NCI-H2029 treated with DMSO at 0.1 percent for 48 hours (cell line): ENCODE results near the gene ZNF521.

Experiments used
- DNase-seq: peaks from one replicate; lab custom pipeline; 2025; lab: John Stamatoyannopoulos, UW

ZNF521 gene

DNA sequence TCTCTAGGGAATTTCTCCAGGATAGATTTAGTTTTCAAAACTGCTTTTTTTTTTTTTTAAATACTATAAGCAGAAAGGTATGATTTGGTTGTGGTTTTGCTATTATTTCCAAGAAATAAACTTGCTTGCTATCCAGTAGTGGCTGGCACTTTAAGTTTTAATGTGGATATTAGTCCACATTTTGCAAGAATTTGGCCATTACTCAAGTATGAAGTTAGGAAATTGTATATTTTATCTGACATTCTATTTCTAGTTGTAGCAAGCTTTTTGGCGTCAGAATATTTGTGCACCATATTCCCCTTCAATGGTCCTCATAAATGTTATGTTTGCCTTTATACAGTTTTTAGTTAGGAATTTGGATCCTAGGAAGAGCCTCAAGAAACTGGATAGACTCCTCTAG is 226.3 kb downstream of the ZNF521 start:
- no peak for DNase-seq

DNA sequence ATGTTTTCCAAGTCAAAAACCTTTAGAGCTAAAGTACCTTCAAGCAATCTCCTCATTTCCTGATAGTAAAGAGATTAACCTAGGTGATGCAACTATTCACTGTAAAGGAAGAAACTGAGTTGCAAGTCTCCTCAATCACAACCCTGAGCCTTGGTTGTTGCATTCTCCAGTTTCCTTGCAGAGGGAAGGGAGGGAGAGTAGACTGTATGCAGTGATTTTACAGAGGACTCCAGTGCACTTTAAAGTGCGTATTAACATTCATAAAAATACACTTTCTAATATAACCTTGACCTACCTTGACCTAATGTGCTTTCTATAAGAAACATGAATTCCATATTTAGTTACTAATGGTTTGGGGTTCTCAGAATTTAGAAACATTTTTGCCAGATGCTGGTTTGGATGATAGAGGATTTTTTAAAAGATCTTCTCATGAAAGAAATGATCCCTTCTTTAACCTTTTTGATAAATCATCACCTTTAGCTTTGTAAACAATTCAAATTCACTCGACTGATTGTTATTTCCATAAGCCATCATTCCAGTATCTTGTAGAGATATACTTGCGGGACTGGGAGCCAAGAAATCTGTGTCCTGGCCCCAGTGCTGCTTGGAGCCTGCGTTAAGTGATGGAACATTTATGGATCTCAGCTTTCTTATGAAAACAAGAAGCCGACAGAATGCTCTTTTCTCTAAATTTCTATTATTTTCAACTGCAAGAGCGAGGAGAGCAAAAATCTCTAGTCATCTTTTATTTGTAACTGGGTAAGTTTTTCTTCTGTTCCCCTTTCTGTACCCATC is 228.3 kb downstream of the ZNF521 start:
- DNase-seq: no peak

DNA sequence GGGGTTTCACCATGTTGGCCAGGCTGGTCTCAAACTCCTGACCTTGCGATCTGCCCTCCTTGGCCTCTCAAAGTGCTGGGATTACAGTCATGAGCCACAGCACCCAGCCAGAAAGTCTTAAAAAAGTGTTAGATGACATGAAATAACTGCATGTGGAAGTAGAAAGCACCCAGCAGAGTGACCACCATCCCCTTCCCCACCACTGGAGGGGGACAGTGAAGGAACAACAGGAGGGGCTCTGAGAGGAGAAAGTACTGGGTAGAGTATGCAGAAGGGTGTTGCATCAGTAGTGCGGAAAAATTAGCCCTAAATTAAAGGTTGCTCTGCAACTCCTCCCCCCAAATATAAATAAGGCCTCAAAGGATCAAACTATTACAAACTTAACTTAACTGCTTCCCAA is 230.5 kb downstream of the ZNF521 start:
- no peak for DNase-seq

DNA sequence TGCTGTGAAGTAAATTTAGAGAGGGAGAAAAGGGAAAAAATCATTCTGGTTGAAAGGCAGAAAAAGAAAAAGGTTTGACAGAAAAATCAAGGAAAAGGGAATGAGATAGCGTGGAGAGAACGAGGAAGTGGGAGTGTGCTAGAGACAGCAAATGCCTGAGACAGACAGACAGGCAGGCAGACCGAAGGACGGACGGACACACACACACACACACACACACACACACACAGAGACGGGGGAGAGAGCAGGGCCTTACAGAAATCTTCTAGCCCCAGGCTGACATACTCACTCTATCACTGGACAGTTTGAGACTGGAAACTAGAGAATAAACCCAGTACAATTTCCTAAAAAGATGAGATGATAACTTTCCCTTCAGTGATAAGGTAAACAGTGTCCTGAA is 238.4 kb downstream of the ZNF521 start:
- DNase-seq: no peak

DNA sequence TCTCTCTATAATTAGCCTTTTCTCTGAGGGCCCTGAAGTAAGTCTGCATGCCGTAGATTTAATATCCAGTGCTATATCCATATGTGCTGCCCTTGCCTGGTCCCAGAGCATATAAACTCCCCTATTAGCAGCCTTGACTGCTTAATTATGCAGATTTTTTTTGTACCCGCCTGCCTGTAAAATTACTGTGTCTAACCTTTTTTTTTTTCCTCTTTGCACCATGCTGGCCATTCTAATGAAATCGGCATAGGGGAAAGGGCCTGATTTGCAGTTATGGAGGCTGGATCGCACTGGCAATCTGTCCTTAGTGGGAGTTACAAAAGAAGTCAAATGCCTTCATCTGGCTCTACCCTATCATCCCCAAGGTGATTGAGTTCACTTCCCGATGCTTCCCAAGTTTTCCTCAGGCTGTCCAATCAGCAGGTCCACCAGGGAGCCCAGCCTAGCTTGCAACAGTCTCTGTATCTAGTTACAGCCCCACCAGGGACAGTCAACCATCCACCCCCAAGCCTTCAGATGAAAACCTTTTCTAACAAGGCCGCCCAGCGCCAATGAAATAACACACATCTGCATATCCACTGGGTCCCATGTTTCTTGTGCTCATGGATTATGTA is 239.0 kb downstream of the ZNF521 start:
- DNase-seq: no peak

GRCh38 chr18:25111377-25112288 is 240.3 kb downstream of the ZNF521 start:
- no peak for DNase-seq

GRCh38 chr18:25109484-25109883 is 242.5 kb downstream of the ZNF521 start:
- no peak for DNase-seq

DNA sequence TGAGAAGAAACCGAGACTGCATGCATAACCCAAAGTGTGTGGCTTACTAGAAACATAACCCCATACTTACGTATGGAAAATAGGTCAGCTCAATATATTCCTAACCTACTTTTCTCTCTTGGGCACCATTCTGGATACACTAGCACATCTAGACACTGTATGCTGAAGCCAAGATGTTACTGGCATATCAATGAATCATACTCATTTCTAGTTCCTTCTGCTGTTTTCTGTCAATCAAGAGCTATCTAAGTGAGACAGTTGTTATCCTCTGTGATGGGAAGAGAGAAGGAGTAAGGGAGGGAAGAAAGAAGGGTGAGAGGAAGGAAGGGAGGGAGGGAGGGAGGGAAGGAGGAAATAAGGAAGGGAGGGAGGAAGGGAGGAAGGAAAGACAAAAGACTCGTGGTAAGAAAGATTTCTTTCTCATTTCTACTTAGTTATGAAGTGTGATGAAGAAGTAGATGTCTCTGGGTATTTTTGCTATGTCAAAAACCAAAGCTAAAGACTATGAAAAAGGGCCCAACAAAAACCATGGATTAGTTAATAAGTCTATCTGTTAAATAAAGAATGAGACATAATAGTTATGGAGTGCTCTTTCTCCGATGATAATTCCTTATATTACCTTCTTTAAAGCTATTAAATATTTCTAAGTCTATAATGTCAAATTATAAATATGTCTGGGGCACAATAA is 248.4 kb downstream of the ZNF521 start:
- DNase-seq: no peak

- DNase-seq: no peak
These were observed 249.3 kb downstream of the ZNF521 start for GRCh38 chr18:25102662-25103061.

GRCh38 chr18:25100418-25100817 is 251.5 kb downstream of the ZNF521 start:
- DNase-seq: no peak

GRCh38 chr18:25099895-25100294 is 252.1 kb downstream of the ZNF521 start:
- DNase-seq: no peak

DNA sequence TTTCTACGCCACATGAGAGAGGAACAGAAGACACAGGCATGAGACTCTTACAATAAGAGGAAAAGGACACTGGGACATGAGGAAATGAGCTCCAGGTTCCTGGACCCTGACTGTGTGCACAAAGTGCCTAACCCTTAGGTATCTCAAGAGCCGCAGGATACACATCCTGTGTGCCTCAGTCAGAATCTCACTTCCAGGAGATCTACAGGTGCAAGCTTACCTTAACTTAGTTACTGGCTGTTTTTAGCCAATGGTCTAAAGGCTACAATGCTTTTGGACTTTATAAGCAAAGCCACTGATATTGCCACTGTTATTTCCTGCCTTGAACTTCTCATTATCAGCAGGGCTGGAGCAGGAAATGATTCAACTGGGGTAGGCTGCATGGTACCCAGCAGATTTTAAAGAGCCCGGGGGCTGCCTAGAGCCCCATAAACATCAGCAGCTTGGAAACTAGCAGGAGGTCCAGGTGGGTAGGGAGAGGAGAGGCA is 254.4 kb downstream of the ZNF521 start:
- no peak for DNase-seq

DNA sequence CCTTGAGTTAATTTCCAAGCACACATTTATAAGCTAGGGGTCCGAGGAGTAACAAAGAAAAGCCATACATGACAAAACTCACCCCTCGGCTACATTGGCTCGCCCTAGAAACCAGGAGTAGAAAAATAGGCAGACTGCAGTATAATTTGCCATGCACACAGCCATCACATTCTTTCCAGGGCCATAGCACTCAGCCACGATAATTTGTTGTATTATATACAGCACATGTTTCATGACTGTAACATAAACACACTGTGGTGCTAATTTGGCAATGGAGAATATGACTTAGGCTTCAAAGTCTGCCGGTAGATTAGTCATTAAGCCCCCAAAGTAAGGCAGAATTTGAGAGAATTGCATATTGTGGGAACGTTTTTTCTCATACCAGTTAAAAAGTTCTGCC is 254.9 kb downstream of the ZNF521 start:
- DNase-seq: no peak

DNA sequence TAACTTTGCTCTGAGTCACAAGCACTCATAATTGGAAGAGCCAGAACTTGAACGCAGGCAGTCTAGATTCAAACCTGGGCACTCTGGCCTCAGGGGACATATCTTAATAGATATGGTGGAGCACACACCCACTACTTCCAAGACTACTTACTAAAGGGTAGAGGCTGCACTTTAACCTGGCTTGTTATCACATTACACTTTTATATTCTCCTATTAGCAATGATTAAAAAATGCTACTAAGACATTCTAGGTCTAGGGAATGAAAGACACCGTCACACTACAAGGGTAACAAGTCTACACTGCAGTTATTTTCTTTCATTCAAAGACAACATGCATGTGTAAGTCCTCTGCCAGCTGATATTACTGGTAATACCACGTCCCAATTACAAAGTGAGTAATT is 258.8 kb downstream of the ZNF521 start:
- no peak for DNase-seq

- DNase-seq: no peak
These were observed 262.5 kb downstream of the ZNF521 start for GRCh38 chr18:25089470-25089869.

GRCh38 chr18:25086876-25087275 is 265.1 kb downstream of the ZNF521 start:
- DNase-seq: no peak

DNA sequence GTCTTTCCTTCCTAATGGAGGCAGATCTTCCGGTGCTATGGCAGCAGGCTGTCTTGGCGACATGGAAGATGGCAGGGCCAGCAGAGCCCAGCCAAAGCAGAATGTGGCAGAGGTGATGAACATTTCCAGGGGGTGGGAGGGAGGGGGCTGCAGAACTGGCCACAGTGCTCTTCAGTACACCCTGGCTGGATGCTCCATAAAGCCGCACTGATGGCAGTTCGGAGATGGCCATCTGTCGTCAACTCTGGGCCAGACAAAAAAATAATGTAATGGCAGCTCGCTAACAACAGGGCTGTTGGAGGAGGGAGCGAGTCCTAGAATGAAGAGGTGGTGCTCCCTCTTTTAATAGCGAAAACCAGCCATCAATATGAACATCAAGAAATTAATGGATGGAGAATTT is 271.0 kb downstream of the ZNF521 start:
- DNase-seq: no peak

- DNase-seq: no peak
These were observed 271.8 kb downstream of the ZNF521 start for GRCh38 chr18:25080211-25080610.

- DNase-seq: no peak
These were observed 273.8 kb downstream of the ZNF521 start for GRCh38 chr18:25077944-25078723.

DNA sequence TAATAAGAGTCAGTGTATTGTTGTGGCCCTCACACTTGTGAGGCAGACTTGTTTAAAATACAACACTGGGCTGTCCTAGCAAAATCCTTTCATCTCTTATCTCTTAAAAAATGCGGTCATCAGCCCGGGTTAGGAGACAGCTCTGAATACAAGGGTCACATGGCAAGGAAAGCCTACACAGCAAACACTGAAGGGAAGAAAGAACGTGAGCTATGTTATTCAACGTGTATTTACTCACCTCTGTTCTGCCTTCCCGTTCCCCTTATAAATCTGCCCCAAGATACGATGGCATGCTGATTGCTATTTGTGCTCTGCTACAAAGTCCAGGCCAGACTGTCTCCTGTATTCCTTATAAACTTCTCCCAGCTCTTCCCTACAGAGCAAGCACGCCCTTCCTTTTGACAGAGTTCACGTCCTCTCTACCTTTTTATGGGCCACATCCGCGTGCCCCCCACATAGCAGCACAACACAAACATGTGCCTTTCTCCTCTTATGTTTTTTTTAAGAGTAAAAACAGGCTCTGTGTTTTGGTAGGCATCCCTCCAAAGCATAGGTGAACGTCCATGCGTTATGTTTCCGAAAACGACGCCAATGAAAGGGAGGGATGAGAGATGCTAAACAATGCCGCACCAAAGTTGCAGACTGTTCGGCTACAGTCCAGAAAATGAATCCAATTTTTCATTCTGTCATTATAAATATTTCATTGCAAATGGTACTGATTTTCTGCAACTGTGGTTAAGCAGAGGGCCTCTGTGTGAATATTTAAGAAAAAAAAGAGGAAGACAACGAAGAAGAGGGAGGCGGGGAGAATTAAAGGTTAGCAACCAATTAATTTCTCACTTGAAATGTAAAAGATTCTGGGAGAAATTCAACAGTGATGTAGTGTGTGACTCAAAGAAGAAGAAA is 274.7 kb downstream of the ZNF521 start:
- no peak for DNase-seq
